Peyer's patch (tissue), 4 donors: ENCODE data around the gene OVCH2. TPM values are rescaled to one million over a fixed set of nuclear protein-coding genes. Genes with fewer than 3 reads are reported as not detected.
A peak's percentile ranks its signal among the peaks of the same experiment; 100 is the strongest.
"Not testable (repeated sequence)": the region's sequence is repeated elsewhere in the genome, so short reads cannot be mapped to it uniquely, and the experiment has no call there.

Source experiments
- DNase-seq, 3 donors: peaks; one replicate each; pipeline ENCODE4 v3.0.0-alpha.2; 2017 to 2019
- H3K27ac ChIP-seq, 4 donors: fragments of 200-600 bp; sonication (generic); one replicate each; pipeline ENCODE4 v1.5.1; 2016 to 2019
- H3K27me3 ChIP-seq, 2 donors: fragments of 200-600 bp; sonication (generic); one replicate each; pipeline ENCODE4 v1.5.1; 2019
- H3K36me3 ChIP-seq, 3 donors: fragments of 200-600 bp; sonication (generic); one replicate each; pipeline ENCODE4 v1.5.1; 2016 to 2019
- H3K4me1 ChIP-seq, 4 donors: fragments of 200-600 bp; sonication (generic); one replicate each; pipeline ENCODE4 v1.5.1; 2016 to 2019
- H3K4me3 ChIP-seq, 4 donors: fragments of 200-600 bp; sonication (generic); 1 replicate in 3 of 4; 2 replicates in 1 of 4; pipeline ENCODE4 v1.5.1; 2016 to 2019; ENCODE audit warnings: mild to moderate bottlenecking in 1 of 4
- H3K9me3 ChIP-seq, 4 donors: fragments of 200-600 bp; sonication (generic); one replicate each; pipeline ENCODE4 v1.5.1; 2016 to 2019; ENCODE audit warnings: mild to moderate bottlenecking in 1 of 4
- POLR2A ChIP-seq, 2 donors: fragments of 450-650 bp; IDR thresholded peaks; one replicate each; pipeline ENCODE4 v1.5.1; 2017; ENCODE audit warnings: antibody characterized with exemption in 2 of 2, mild to moderate bottlenecking in 2 of 2, moderate library complexity in 2 of 2
- total RNA-seq, 4 donors: library from RNA; depleted of rRNA; stranded (reverse); fragments of >200 nt; gene quantifications; one replicate each; pipeline ENCODE4 v1.1.0, GENCODE V29; 2016
- TF ChIP-seq, protein P1 (sequence below), 6 experiments: fragments of 450-650 bp in 4 of 6; fragments of 200-600 bp in 2 of 6; sonication (generic) in 1 of 6; IDR thresholded peaks; one replicate each; pipeline ENCODE4 v1.5.1; 2017 to 2019; ENCODE audit warnings: antibody characterized with exemption in 6 of 6, mild to moderate bottlenecking in 3 of 6, moderate library complexity in 1 of 6

OVCH2 gene
- total RNA-seq, 4 donors from 2014 or later, result not detected

DNA sequence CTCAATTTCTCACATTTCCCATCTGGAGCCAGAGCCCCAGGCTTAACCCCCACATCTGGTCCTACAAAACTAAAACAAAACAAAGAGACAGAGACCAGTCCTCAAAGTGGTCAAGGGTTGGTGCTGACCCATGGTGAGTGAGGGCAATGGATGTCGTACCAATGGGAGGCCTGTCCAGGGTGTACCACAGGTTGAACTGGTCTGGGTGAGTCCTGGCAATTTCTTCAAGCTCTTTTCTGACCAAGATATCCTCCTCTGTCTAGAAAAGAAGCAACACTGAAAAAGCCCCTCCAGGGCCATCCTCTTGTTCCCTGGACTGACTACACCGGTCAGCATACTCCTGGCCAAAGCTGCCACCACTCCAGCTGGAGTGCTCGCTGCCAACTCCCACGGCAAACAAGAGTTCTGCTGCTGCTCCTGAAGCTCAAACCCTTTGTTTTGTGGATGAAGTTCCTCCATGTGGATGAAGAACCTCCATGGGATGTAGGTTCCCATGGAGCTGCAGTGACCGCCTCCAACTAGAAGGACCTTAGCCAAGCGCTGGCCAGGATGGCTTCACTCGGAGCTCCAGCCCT lies 39.9 kb downstream of the OVCH2 start:
- Histone ChIP-seq H3K4me1 (no peaks in the 10 kb centered on the region), H3K27me3 (no peaks in the 10 kb centered on the region), H3K9me3 (no peaks in the 10 kb centered on the region), H3K27ac (no peak overlapping the region), H3K4me3 (no peak overlapping the region), H3K36me3 (peaks cover 0 to 12% (median 0%) of the 10 kb centered on the region in 3 donors)
- no peak for TF ChIP-seq POLR2A (IDR thresholded peaks at IDR 0.05)
- TF ChIP-seq, protein P1, sequence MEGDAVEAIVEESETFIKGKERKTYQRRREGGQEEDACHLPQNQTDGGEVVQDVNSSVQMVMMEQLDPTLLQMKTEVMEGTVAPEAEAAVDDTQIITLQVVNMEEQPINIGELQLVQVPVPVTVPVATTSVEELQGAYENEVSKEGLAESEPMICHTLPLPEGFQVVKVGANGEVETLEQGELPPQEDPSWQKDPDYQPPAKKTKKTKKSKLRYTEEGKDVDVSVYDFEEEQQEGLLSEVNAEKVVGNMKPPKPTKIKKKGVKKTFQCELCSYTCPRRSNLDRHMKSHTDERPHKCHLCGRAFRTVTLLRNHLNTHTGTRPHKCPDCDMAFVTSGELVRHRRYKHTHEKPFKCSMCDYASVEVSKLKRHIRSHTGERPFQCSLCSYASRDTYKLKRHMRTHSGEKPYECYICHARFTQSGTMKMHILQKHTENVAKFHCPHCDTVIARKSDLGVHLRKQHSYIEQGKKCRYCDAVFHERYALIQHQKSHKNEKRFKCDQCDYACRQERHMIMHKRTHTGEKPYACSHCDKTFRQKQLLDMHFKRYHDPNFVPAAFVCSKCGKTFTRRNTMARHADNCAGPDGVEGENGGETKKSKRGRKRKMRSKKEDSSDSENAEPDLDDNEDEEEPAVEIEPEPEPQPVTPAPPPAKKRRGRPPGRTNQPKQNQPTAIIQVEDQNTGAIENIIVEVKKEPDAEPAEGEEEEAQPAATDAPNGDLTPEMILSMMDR (IDR thresholded peaks at IDR 0.05), result no peak
- no peak for DNase-seq

GRCh38 chr11:7665473-7666291 lies 40.6 kb downstream of the OVCH2 start:
- no peak overlapping the region for H3K4me3 ChIP-seq
- H3K27ac ChIP-seq, result no peak overlapping the region
- H3K9me3 ChIP-seq, result no peaks in the 10 kb centered on the region
- H3K4me1 ChIP-seq, result no peaks in the 10 kb centered on the region
- TF ChIP-seq, protein P1 (IDR thresholded peaks at IDR 0.05), result peak; percentile 56 to 96 (median 88)
- no peak for TF ChIP-seq POLR2A (IDR thresholded peaks at IDR 0.05)
- no peaks in the 10 kb centered on the region for H3K27me3 ChIP-seq
- DNase-seq, result peak; percentile 78 to 94 (median 93)
- peaks cover 0 to 12% (median 0%) of the 10 kb centered on the region in 3 donors for H3K36me3 ChIP-seq

- Histone ChIP-seq H3K27ac (no peak overlapping the region), H3K9me3 (no peaks in the 10 kb centered on the region), H3K4me1 (no peaks in the 10 kb centered on the region), H3K36me3 (peaks cover 0 to 12% (median 0%) of the 10 kb centered on the region in 3 donors), H3K4me3 (no peak overlapping the region), H3K27me3 (no peaks in the 10 kb centered on the region)
- TF ChIP-seq, protein P1 (IDR thresholded peaks at IDR 0.05), result no peak
- no peak for TF ChIP-seq POLR2A (IDR thresholded peaks at IDR 0.05)
- no peak for DNase-seq
Measured at GRCh38 chr11:7664867-7665266, 41.4 kb downstream of the OVCH2 start.

DNA sequence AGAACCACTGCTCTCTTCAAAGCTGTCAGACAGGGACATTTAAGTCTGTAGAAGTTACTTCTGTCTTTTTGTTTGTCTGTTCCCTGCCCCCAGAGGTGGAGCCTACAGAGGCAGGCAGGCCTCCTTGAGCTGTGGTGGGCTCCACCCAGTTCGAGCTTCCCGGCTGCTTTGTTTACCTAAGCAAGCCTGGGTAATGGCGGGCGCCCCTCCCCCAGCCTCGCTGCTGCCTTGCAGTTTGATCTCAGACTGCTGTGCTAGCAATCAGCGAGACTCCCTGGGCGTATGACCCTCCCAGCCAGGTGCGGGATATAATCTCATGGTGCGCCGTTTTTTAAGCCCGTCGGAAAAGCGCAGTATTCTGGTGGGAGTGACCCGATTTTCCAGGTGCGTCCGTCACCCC lies 42.7 kb downstream of the OVCH2 start:
- not testable (repeated sequence) for H3K9me3 ChIP-seq, H3K4me1 ChIP-seq, H3K27ac ChIP-seq, H3K27me3 ChIP-seq, DNase-seq, H3K4me3 ChIP-seq
- peaks cover 0 to 12% (median 0%) of the 10 kb centered on the region in 3 donors for H3K36me3 ChIP-seq

DNA sequence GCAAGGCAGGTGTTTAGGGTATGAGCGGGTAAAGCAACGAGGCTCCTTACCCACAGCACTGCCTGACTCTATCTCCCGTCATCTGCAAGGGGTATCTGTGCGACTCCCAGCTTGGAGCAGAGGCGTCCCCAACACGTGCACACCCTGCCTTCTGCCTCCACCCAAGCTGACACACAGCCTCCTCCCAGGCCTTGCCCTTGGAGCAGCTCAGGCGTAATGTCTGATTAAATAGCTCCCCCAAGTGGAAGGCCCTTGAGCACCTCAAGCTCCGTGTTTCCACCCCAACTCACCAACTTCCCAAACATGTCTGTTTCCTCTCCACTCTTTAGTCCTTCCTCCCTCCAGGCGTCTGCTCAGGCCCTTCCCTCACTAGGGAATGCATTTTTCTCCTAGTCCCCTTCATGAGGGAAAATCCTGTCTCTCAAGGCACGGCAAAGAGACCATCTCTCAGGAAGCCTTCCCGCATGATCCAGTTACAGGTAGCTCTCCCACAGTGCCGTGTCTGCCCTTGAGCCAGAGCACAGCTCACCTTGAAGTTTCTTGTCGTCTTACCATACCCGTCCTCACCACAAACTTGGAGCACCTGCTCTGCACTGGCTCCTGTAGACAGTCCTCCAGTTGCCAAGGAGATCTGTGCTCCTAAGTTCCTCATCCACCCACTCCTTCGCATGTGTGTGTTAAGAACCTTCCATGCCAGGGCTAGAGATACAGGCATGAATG lies 48.8 kb downstream of the OVCH2 start:
- H3K27me3 ChIP-seq, result no peaks in the 10 kb centered on the region
- peak in 2 of 3 donors; percentile 67 to 78 for DNase-seq
- no peak overlapping the region for H3K4me3 ChIP-seq
- H3K4me1 ChIP-seq, result peaks cover 0 to 9% (median 0%) of the 10 kb centered on the region in 4 donors
- TF ChIP-seq, protein P1 (IDR thresholded peaks at IDR 0.05), result peak in 4 of 6 experiments; percentile 26 to 73 (median 70)
- no peak for TF ChIP-seq POLR2A (IDR thresholded peaks at IDR 0.05)
- H3K9me3 ChIP-seq, result no peaks in the 10 kb centered on the region
- H3K27ac ChIP-seq, result no peak overlapping the region
- H3K36me3 ChIP-seq, result peaks cover 0 to 35% (median 0%) of the 10 kb centered on the region in 3 donors
